ENCODE data around the gene KSR1. TPM values are rescaled to one million over a fixed set of nuclear protein-coding genes. Genes with fewer than 3 reads are reported as not detected.
"Not testable (repeated sequence)": the region's sequence is repeated elsewhere in the genome, so short reads cannot be mapped to it uniquely, and the experiment has no call there.

KSR1 gene
- 7.2 and 18.1 TPM in 2 replicates for total RNA-seq

DNA sequence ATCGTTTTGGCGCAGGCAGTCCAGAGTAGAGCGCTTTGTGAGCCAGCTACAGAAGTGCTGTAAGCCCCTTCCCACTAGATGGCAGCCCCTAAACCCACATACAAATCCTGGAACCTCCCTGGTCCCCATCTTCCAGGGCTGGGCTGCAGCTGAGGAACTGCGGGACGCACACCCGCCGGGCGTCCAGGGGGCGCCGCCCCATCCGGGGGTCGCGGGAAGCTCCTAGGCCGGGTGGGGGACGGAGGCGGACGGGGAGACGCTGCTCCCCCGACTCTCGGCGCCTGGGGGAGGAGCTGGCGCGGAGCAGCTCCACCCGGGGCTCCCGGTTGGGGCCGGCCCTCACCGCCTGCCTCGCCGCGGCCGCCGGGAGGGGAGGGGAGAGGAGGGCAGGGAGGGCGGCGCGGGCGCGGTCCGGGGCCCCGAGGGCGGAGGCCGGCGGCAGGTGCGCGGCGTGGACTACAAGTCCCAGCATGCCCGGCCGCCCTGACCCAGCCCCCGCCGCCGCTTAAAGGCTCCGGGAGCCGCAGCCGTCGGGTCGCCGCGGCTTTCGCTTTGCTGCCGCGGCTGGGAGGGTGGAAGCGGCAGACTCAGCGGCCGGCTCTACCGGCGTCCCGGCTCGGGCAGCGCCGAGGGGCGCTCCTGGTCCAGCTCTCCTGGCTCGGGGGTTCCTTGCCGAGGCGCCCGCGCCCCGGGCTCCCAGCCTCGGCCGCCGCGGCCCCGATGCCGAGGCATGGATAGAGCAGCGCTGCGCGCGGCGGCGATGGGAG, at the start of gene KSR1:
Gene KSR1 (plus strand): TSS at position 535 of the 767 bp plus-strand sequence. CDS start 196 bp downstream, at position 731.
- peak; percentile 77 to 84 for DNase-seq (ENCODE audit: low read depth in 2 of 2)

DNA sequence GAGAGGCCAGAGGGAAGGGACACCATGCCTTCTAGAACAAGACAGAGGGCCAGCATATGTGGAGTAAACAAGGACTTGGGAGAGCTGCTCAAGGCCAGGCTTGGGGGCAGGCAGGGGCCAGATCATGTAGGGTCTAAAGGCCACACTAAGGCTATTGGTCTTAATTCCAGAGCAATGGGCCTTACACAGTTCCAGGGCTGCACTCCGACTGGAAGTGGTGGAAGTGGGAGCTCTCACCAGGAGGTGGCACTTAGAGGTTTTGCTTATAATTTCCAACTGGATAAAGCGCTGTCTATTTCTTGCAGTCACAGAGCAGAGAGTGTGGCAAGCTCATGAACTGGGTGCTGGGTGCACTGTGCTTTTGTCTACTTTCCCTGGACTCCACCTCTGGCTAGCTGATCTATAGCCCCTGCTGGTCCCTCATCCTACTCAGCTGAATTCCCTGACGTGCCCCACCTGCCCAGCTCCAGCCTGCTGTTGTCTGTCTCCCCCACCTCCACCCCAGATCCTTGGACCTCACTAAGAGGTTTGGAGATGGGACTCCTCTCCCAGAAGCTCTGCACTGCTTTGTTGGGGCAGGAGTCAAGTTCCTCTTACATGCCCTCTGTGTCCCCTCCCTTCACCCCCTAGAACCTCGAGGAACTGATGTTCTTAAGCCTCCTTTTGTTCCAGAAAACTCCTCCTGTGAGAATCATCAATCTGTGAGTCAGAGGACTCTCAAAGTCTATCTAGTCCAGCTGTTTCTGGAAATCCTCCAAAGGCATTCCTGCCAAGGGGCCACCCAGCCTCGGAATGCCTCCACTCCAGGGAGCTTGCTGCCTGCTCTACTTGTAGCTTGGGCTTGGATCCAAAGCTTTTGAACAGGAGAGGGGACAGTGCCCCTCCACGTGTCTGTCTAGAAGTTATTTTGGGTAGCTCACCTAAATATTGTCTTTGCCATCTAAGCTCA, 48.1 kb upstream of the KSR1 start:
- peak in 1 of 2 donors; percentile 32 for DNase-seq (ENCODE audit: low read depth in 2 of 2)

DNA sequence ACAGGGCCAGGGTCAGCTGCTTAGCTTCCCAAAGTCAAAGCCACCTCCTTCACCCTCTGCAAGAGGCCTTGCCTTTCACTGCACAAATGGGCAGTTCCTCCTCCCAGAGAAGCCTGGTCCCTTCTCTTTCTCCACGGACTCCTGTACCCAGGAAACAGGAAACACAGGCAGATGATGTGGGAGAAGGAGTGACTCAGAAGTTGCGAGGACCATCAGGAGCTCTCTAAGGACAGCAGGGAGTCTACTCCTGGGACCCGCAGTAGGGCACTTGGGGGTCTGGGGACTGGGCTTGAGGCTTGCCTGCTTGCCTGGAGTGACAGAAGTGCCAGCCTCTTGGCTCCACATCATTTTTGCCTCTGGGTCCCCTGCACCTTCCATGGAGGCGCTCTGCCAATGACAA, 47.4 kb upstream of the KSR1 start:
- peak in 1 of 2 donors; percentile 16 for DNase-seq (ENCODE audit: low read depth in 2 of 2)

GRCh38 chr17:27412158-27412557, 44.1 kb upstream of the KSR1 start:
- DNase-seq (ENCODE audit: low read depth in 2 of 2): not testable (repeated sequence)

DNA sequence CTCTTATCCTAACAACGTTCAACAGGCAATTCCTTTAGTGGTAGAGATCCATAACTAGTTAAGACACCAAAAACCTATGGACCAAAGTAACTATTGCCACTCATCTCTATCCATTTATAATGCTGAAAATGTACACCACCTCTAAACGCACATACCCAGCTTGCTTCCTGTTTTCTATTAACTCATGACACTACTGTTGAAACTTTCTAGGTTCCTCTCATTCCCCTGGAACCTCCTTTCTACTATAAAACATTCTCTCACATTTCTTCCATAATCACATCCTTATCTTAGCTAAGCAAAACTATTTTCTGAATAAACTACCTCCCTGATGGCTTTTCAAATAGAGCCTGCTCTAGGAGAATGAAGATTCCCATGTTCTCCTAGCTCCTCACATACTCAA, 42.9 kb upstream of the KSR1 start:
- DNase-seq (ENCODE audit: low read depth in 2 of 2): no peak

- no peak for DNase-seq (ENCODE audit: low read depth in 2 of 2)
Measured at GRCh38 chr17:27413792-27414191, 42.5 kb upstream of the KSR1 start.

GRCh38 chr17:27414271-27414670, 42.0 kb upstream of the KSR1 start:
- DNase-seq (ENCODE audit: low read depth in 2 of 2): no peak

- DNase-seq (ENCODE audit: low read depth in 2 of 2): no peak
Measured at GRCh38 chr17:27414694-27415093, 41.6 kb upstream of the KSR1 start.

DNA sequence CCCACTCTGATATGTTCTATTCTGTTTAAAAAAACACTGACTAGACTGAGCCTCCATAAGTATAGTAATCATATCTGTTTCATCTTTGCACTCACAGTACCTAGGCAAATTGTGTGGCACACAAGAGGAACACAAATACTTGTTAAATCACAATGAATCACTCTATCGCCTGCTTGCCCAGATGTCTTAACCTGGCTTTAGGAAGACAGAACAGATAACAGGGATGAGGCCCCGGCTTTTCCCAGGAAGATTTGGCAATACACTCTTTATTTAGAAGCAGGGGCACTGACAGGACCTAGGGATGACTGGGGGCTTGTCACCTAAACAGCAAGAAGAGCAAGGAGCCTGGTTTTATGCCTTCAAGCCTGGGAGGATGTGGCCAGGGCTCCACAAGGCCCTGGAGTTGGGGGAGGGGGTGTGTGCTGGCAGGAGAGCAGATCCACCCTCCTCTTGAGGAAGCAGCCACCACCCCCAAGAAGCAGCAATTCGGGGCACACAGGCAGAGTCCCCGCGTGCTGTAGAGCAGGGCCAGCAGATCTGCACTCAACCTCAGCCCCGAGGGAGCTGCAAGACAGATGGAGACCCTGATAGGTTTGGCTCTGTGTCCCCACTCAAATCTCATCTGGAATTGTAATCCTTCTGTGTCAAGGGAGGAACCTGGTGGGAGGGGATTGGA, 41.0 kb upstream of the KSR1 start:
- DNase-seq (ENCODE audit: low read depth in 2 of 2): no peak

DNA sequence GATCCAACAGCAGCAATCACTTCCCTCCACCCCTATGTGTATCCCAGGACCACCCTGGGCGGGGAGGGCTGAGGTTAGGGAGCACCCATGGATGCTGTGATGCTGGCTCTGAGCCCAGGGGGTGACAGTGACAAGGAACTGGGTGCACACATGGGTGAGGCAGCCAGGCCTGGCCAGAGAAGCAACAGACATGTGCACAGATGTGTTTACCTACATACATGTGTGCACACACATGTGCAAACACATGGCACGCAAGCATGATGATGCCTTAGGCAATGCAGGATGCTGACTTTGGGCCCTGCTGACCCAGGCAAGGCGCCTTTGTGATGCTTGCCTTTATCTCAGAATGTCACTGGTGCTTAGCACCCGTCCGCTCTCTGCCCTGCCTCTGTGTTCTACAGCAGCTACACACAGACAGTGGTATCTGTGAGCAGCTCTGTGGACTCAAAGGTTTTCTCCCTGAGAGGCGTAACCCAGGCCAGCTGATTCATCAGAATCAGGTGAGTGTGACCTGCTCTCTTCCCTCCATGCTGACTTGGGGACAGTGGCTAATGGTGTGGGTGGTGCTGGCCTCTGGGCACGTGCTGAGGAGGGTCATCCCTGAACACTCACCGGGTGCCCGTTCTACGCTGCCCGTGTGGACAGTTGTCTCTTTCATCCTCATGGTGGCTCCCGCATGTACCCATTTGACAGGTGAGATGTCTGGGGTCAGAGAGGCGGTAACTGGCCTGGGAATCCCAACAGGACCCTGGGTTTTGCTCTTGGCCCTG, 38.5 kb upstream of the KSR1 start:
- no peak for DNase-seq (ENCODE audit: low read depth in 2 of 2)

- no peak for DNase-seq (ENCODE audit: low read depth in 2 of 2)
Measured at GRCh38 chr17:27418366-27418615, 38.0 kb upstream of the KSR1 start.

DNA sequence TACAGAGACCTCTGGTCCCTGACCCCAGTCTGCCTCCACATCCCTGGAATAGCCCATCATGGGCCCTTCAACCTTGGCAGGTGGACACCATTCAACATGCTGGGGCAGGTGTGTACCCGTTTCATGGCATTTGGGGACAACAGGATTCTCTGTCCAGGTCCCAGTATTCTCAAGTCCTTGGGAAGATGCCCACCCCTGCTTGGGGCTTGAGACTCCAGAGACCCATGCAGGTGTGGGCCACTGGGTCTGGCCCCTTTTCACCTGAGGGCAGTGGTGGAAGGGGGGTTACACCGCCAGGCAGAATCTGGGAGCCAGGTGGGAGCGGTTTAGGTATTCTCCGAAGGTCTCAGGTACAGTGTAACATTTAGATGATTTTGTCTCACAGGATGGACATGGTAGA, 37.1 kb upstream of the KSR1 start:
- no peak for DNase-seq (ENCODE audit: low read depth in 2 of 2)

- no peak for DNase-seq (ENCODE audit: low read depth in 2 of 2)
Measured at GRCh38 chr17:27420211-27420950, 35.9 kb upstream of the KSR1 start.

- no peak for DNase-seq (ENCODE audit: low read depth in 2 of 2)
Measured at GRCh38 chr17:27421111-27421510, 35.1 kb upstream of the KSR1 start.

GRCh38 chr17:27421626-27422025, 34.6 kb upstream of the KSR1 start:
- DNase-seq (ENCODE audit: low read depth in 2 of 2): not testable (repeated sequence)

DNA sequence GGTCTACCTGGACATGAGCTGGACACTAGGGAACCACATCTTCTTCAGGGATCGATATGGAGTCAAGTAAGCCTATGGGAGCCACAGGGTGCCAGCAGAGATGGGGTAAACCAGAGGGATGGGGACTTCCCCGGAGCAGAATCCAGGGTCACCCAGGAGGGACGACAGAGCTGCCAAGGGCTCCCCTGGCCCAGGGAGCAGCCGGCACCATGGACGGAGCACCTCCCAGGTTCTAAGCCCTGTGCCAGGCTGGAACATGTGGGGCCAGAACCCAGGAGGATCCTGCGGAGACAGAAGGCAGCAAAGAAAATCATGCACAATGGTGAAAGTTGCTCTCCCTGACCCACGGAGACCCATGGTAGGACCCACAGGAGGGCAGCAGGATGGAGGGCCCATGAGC, 33.6 kb upstream of the KSR1 start:
- DNase-seq (ENCODE audit: low read depth in 2 of 2): no peak

DNA sequence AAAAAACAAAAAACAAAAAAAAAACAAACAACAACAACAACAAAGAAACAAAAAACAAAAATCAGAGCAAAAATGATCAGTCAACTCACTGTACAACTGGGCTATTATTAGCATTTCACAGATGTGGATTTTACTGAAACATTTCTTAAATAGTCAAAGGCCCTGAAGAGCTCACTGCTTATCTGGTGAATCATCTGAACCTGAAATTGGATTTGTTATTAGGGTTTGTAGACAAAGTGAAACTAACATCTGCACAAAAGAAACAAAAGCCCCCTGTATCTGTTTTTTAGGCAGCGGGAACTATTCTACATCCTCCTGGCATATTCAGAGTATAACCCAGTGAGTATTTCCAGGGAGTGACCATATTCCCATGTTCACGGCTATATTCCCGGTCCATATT, 32.6 kb upstream of the KSR1 start:
- no peak for DNase-seq (ENCODE audit: low read depth in 2 of 2)

DNA sequence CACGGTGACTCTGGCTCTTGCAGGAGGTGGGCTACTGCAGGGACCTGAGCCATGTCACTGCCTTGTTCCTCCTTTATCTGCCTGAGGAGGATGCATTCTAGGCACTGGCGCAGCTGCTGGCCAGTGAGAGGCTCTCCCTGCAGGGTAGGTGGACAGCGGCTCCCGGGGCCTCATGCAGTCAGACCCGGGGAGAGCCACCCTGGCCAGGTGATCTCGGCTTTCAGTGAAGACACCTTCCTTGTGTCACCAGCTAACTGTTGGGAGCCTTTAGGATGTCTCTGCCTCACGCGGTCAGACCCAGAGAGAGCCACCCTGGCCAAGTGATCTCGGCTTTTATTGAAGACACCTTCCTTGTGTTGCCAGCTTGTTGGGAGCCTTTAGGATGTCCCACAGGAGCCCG, 31.7 kb upstream of the KSR1 start:
- no peak for DNase-seq (ENCODE audit: low read depth in 2 of 2)

DNA sequence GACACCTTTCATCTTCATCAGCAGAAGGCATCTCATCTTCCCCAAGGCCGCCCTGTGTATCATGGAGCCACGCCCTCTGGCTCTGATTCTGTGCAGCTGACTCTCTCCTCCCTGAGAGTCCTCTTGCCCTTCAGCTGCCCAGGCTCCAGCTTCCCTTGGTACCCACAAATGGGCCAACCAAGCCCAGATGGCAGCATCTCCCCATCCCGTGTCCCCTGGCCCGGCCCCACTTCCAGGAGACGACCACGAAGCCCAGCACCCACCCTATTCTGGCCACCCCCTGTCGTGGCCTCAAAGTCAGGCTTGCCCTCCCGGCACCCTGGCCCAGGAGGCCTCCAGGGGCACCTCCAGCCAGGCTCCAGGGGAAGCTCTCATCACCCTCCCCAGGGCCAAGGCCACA, 31.3 kb upstream of the KSR1 start:
- no peak for DNase-seq (ENCODE audit: low read depth in 2 of 2)

DNA sequence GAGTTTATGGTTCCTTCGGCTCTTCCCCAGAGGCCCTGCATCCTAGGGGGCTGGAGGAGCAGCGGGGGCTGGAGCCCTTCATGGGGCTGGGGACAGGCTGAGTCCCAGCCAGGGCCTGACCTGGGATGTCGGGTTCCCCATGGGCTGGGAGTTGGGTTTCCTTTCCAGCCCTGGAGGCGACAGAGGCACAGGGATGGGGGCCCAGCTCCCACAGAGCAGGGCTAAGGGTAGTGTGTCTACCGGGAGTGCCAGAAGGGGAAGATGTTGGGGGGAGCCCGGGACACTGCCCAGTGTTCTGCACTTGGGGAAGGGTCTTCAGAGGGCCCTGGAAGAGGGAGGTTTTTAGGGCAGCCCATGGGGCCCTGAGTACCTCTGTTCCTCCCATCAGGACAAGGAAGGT, 30.7 kb upstream of the KSR1 start:
- DNase-seq (ENCODE audit: low read depth in 2 of 2): not testable (repeated sequence)

- no peak for DNase-seq (ENCODE audit: low read depth in 2 of 2)
Measured at GRCh38 chr17:27425991-27426390, 30.3 kb upstream of the KSR1 start.

Measured in lung microvascular endothelial cell (primary cell).